LNCaP clone FGC (cell line): ENCODE results near the gene NRP1.

Source experiments
- DNase-seq: peaks from one replicate; pipeline ENCODE4 v3.0.0-alpha.2; 2011; ENCODE audit warnings: low read depth
- H3K4me3 ChIP-seq: 2 replicates; pipeline ENCODE4 v1.5.1; 2011; ENCODE audit warnings: mild to moderate bottlenecking, low read depth, low read length, control low read depth
- CTCF ChIP-seq: IDR thresholded peaks from 2 replicates; pipeline ENCODE4 v1.5.1; 2012; ENCODE audit warnings: mild to moderate bottlenecking; ENCODE audit not compliant: control insufficient read depth, insufficient read depth; ENCODE audit errors: extremely low read depth

The NRP1 gene

GRCh38 chr10:33193701-33194521, 140.6 kb downstream of the NRP1 start:
- no peak for TF ChIP-seq CTCF
- DNase-seq = peak; percentile 90
- no peak overlapping the region for H3K4me3 ChIP-seq

- H3K4me3 ChIP-seq = no peak overlapping the region
- peak; percentile 83 for DNase-seq
- peak; percentile 81 for TF ChIP-seq CTCF
Observed at GRCh38 chr10:33193057-33193700, 141.3 kb downstream of the NRP1 start.

- no peak overlapping the region for H3K4me3 ChIP-seq
- no peak for TF ChIP-seq CTCF
- no peak for DNase-seq
Observed at GRCh38 chr10:33192190-33192589, 142.3 kb downstream of the NRP1 start.

GRCh38 chr10:33190406-33190805, 144.1 kb downstream of the NRP1 start:
- no peak for TF ChIP-seq CTCF
- no peak overlapping the region for H3K4me3 ChIP-seq
- DNase-seq = no peak

- DNase-seq = no peak
- no peak for TF ChIP-seq CTCF
- H3K4me3 ChIP-seq = no peak overlapping the region
Observed at GRCh38 chr10:33189808-33190207, 144.7 kb downstream of the NRP1 start.

GRCh38 chr10:33189363-33189762, 145.1 kb downstream of the NRP1 start:
- H3K4me3 ChIP-seq = no peak overlapping the region
- DNase-seq = no peak
- no peak for TF ChIP-seq CTCF

- DNase-seq = peak; percentile 43
- no peak overlapping the region for H3K4me3 ChIP-seq
- TF ChIP-seq CTCF = no peak
Observed at GRCh38 chr10:33187427-33187999, 147.0 kb downstream of the NRP1 start.
